AG10803 (cell line): Measurements from ENCODE around the gene KCTD16.

Experiments
- DNase-seq: peaks from one replicate; pipeline ENCODE4 v3.0.0; 2010; ENCODE audit warnings: low read depth
- H3K4me3 ChIP-seq: 2 replicates; pipeline ENCODE4 v1.5.1; 2011; ENCODE audit warnings: mild to moderate bottlenecking, low read length, control low read depth
- CTCF ChIP-seq: conservative IDR thresholded peaks from 2 replicates; pipeline ENCODE4 v1.5.1; 2011; ENCODE audit warnings: mild to moderate bottlenecking, low read length, control low read depth, inconsistent platforms

KCTD16 gene

GRCh38 chr5:144187699-144188294, 17.1 kb downstream of the KCTD16 start:
- no peak for TF ChIP-seq CTCF

GRCh38 chr5:144189800-144190429, 19.2 kb downstream of the KCTD16 start:
- DNase-seq: peak; percentile 37
- TF ChIP-seq CTCF: no peak
- no peak overlapping the region for H3K4me3 ChIP-seq

More at GRCh38 chr5:144187699-144188294, 17.1 kb downstream of the KCTD16 start:
- DNase-seq: peak; percentile 99
- no peak overlapping the region for H3K4me3 ChIP-seq

GRCh38 chr5:144191531-144191930, 20.9 kb downstream of the KCTD16 start:
- H3K4me3 ChIP-seq: no peak overlapping the region
- no peak for TF ChIP-seq CTCF
- DNase-seq: no peak

GRCh38 chr5:144191998-144192397, 21.3 kb downstream of the KCTD16 start:
- peak overlapping the region; percentile 25 for H3K4me3 ChIP-seq

GRCh38 chr5:144192661-144193060, 22.0 kb downstream of the KCTD16 start:
- DNase-seq: no peak
- TF ChIP-seq CTCF: no peak
- H3K4me3 ChIP-seq: no peak overlapping the region

More at GRCh38 chr5:144191998-144192397, 21.3 kb downstream of the KCTD16 start:
- TF ChIP-seq CTCF: peak; percentile 59
- peak; percentile 75 for DNase-seq

GRCh38 chr5:144194144-144194543, 23.5 kb downstream of the KCTD16 start:
- DNase-seq: no peak
- H3K4me3 ChIP-seq: no peak overlapping the region
- no peak for TF ChIP-seq CTCF

GRCh38 chr5:144195448-144195847, 24.8 kb downstream of the KCTD16 start:
- DNase-seq: no peak
- no peak for TF ChIP-seq CTCF
- no peak overlapping the region for H3K4me3 ChIP-seq
